DMS53 treated with DMSO at 0.1 percent for 48 hours (cell line): Measurements from ENCODE around the gene ZNF516.
A peak's percentile ranks its signal among the peaks of the same experiment; 100 is the strongest.

Source experiments
- DNase-seq: peaks from one replicate; lab custom pipeline; 2025; ENCODE audit not compliant: unreplicated experiment; lab: John Stamatoyannopoulos, UW

Gene ZNF516

GRCh38 chr18:76348267-76349066, 146.6 kb downstream of the ZNF516 start:
- DNase-seq, result peak; percentile 77

- DNase-seq, result no peak
Observed at GRCh38 chr18:76347341-76347740, 147.7 kb downstream of the ZNF516 start.

- no peak for DNase-seq
Observed at GRCh38 chr18:76346490-76347130, 148.4 kb downstream of the ZNF516 start.

DNA sequence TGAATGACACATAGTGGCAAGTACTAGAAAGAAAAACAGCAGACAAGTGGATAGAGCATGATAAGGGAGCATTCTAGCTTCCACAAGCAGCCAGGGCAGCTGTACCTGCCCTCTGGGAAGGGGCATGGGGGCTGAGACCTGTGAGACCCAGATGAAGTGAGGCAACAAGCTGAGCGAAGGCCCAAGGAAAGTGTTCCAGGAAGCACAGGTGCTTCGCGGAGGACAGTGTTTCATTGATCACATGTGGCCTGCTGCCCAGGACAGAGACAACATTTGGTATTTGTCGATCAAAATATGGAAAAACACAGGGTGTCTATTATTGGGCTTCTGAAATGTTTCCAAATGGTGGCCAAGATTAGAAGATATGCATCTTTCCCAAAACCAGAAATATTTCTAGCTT, 149.1 kb downstream of the ZNF516 start:
- no peak for DNase-seq

DNA sequence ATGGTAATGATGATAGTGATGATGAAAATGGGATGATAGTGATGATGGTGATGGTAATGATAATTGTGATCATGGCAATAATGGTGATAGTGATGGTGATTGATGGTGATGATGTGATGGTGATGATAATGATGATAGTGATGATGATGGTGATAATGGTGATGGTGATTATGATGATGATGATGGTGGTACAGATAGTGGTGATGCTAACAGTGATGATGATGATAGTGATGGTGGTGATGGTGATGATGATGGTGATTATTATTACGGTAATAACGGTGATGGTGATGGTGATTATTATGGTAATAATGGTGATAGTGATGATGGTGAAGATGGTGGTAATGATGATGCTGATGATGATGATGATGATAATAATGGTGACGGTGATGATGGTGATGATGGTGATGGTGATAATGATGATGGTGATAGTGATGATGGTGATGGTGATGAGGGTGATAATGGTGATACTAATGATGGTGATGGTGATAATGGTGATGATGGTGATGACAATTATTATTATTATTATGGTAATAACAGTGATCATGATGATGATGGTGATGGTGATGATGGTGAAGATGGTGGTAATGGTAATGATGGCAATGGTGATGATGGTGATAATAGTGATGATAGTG, 151.0 kb downstream of the ZNF516 start:
- no peak for DNase-seq

DNA sequence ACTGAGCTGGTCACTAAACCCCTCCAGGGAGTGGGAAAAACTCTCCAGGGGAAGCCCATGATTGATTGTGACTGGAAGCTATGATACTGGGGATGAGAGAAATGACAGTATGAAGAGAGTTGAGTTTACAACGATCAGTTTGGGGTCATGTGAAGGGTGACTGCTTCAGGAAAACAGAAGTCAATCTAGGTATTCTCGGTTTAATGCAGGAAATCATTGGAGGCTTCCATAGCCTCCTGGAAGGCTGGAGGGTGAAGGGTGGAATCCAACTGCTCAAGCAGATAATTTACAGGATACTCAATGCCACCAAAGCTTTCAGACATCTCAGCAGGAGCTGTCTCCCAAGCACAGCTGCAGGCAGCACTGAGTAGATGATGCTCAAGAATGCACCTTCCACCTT, 154.6 kb downstream of the ZNF516 start:
- no peak for DNase-seq

GRCh38 chr18:76339246-76339620, 155.8 kb downstream of the ZNF516 start:
- no peak for DNase-seq

- DNase-seq, result no peak
Observed at GRCh38 chr18:76338619-76339245, 156.3 kb downstream of the ZNF516 start.

DNA sequence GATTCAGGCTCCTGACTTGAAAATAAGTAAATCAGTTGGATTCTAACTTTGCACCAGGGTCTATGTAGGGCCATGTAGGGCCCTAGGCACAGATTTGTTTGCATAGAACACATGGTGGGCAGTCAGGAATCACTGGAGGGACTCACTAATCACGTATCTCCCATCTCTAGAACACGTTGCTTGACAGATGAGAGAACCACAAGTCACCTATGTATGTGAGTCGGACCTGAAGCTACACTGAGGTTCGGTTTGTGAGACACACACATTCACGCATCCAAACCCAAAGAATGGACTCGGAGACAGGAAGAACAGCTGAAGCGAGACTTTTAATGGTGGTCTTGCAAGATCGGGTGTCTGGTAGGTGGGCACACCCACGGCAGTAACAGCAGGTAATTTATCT, 157.0 kb downstream of the ZNF516 start:
- no peak for DNase-seq

GRCh38 chr18:76335859-76336640, 159.0 kb downstream of the ZNF516 start:
- DNase-seq, result peak; percentile 47

GRCh38 chr18:76328140-76328539, 166.9 kb downstream of the ZNF516 start:
- no peak for DNase-seq

DNA sequence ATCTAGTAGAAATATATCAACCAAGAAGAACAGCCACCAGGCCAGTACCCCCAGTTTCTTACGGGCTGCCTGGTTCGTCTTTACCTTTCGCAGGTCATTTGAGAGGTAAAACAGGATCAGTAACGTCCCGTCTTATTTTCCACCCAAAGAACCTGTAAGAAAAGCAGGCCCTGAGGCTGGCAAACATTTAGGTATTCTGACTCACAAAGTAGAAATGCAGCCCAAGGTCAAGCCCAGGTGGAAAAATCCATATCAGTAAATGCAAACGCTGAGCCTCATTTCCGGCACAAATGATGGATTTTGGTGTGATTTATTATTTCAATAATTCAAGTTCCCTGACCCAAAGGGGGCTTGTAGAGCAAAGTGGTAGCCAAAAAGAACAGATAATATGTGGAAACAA, 171.2 kb downstream of the ZNF516 start:
- no peak for DNase-seq

DNA sequence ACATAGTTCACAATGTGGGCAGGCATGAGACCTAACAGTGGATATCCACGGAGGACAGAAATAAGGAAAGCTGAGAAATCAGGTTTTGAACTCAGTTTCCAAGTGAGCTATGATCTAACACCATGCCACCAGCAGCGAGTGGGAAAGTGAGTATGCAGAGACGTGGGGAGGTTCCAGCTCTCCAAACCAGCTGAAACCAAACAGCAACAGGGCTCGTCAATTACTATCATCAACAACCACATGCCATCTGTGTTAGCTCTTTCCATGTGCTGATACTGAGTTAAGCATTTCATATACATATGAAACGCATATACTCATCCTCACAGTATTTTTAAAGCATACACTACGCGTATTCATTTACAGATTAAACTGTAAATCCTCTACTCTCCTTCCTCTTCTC, 172.4 kb downstream of the ZNF516 start:
- DNase-seq, result no peak

- no peak for DNase-seq
Observed at GRCh38 chr18:76319366-76319765, 175.7 kb downstream of the ZNF516 start.

DNA sequence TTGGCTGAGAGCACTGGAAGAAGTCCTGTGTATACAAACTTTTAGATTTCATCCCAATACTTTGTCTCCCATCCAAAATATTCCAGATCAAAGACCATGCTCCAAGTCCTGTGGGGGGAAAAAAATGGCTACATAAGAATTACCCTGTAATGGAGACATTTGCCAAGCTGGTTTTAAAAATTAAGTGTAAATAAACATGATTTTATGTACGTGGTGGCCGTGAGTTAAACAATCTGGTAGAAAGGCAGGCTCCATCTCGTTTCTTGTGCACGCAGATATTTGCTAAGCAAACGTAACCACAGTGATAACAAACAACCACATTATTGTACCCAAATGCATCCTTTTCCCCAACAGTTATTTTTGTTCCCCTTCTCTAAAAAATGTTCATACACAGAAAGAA, 176.4 kb downstream of the ZNF516 start:
- no peak for DNase-seq

DNA sequence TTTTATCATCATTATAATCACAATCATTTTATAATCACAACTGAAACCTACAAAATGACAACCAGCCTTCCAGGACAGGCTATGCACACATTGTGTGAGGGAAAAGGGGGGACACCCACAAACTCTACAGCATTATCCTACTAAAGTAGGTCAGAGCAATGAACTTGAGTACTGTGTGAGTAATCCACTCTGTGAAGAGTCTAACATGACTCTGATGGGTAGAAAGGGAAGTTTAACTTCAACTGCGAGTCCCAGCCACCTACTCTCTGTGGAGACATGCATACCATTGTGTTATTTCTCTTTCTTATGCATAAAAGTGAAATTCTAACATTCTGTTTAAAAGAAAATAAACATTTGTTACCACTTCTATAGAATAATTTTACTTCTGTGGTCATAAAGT, 177.9 kb downstream of the ZNF516 start:
- DNase-seq, result no peak

DNA sequence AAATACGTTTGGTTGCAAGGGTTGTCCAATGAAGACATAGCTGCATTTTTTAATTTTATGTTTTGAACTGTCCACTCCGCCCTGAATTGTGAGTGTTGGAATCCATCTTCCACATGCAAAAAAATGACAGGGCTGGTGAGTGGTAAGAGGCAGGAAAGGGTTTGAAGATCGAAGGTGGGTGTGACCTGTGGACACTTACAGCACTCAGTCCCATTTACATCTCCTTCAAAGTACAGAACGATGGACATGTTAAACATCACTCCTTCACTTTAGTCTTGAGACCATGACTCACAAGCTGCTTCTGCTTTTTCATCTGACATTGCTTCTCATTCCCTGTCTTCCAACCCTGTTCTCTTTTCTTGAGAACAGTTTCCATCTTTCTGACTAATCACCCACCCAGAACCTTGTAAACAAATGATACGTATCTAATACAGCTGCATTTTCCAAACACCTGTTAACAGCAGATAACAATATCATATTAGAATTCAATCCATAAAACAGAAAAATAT, 179.3 kb downstream of the ZNF516 start:
- DNase-seq, result no peak

DNA sequence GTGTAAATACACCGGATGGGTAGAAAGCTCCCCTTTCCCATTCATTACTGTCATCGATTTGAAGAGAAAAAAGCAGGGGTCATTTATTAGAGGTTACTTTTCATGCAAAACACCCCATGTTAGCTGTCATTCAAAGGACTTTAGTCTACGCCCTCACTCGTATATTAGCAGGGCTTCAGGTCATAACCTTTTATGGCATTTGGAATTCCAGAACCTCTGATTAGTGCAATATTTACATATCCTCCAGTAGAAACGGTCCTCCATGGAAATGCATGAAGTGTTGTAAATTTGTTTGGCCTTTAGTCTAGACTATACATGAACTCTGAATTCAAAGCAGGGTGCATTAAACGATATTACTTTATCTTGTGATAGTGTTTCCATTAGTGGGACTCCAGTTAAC, 180.5 kb downstream of the ZNF516 start:
- no peak for DNase-seq

- no peak for DNase-seq
Observed at GRCh38 chr18:76314015-76314414, 181.0 kb downstream of the ZNF516 start.
